GM18858 (cell line): ENCODE measurements around the gene DNM1.

Experiments
- ATAC-seq: cut with Tn5 transposase; IDR thresholded peaks from one replicate; pipeline ENCODE4 v1.9.1; 2021; ENCODE audit not compliant: unreplicated experiment

DNM1 gene

GRCh38 chr9:128249908-128250838 lies 47.0 kb downstream of the DNM1 start:
- peak; percentile 72 for ATAC-seq

- peak; percentile 7 for ATAC-seq
Observed at GRCh38 chr9:128250839-128251731, 47.9 kb downstream of the DNM1 start.

- no peak for ATAC-seq
Observed at GRCh38 chr9:128251732-128252100, 48.5 kb downstream of the DNM1 start.

- no peak for ATAC-seq
Observed at GRCh38 chr9:128252317-128253139, 49.3 kb downstream of the DNM1 start.

GRCh38 chr9:128253140-128253990 lies 50.2 kb downstream of the DNM1 start:
- ATAC-seq: no peak

GRCh38 chr9:128253991-128254346 lies 50.8 kb downstream of the DNM1 start:
- ATAC-seq: no peak

- no peak for ATAC-seq
Observed at GRCh38 chr9:128254362-128254761, 51.2 kb downstream of the DNM1 start.

GRCh38 chr9:128254855-128255759 lies 51.9 kb downstream of the DNM1 start:
- ATAC-seq: no peak

GRCh38 chr9:128257086-128257825 lies 54.1 kb downstream of the DNM1 start:
- no peak for ATAC-seq

- no peak for ATAC-seq
Observed at GRCh38 chr9:128257907-128258306, 54.7 kb downstream of the DNM1 start.

GRCh38 chr9:128258326-128258725 lies 55.1 kb downstream of the DNM1 start:
- no peak for ATAC-seq

- ATAC-seq: no peak
Observed at GRCh38 chr9:128259156-128259555, 56.0 kb downstream of the DNM1 start.

- no peak for ATAC-seq
Observed at GRCh38 chr9:128260340-128260739, 57.2 kb downstream of the DNM1 start.

- no peak for ATAC-seq
Observed at GRCh38 chr9:128262687-128263086, 59.5 kb downstream of the DNM1 start.

GRCh38 chr9:128265348-128265847 lies 62.2 kb downstream of the DNM1 start:
- no peak for ATAC-seq

GRCh38 chr9:128266868-128267590 lies 63.9 kb downstream of the DNM1 start:
- no peak for ATAC-seq

- ATAC-seq: no peak
Observed at GRCh38 chr9:128271112-128271511, 67.9 kb downstream of the DNM1 start.

- no peak for ATAC-seq
Observed at GRCh38 chr9:128271512-128271911, 68.3 kb downstream of the DNM1 start.
